H9 (cell line): ENCODE data around the gene ARID1A. TPM values are rescaled to one million over a fixed set of nuclear protein-coding genes. Genes with fewer than 3 reads are reported as not detected.

ENCODE experiments used
- DNase-seq: peaks from one replicate; pipeline ENCODE4 v3.0.0-alpha.2; 2017
- H2AFZ ChIP-seq: one replicate; pipeline ENCODE4 v1.6.1; 2013; ENCODE audit warnings: mild to moderate bottlenecking, low read length, control low read depth, moderate library complexity
- H2AK5ac ChIP-seq: 2 replicates; pipeline ENCODE4 v1.6.1; 2013; ENCODE audit warnings: low read length, control low read depth, mixed read lengths; ENCODE audit not compliant: insufficient read length
- H2BK120ac ChIP-seq: one replicate; pipeline ENCODE4 v1.6.1; 2013; ENCODE audit warnings: low read depth, mild to moderate bottlenecking, low read length, control low read depth, inconsistent platforms; ENCODE audit not compliant: poor library complexity, severe bottlenecking
- H2BK12ac ChIP-seq: 2 replicates; pipeline ENCODE4 v1.6.1; 2013; ENCODE audit warnings: low read length, control low read depth, mixed read lengths, low read depth; ENCODE audit not compliant: insufficient read length
- H2BK15ac ChIP-seq: 2 replicates; pipeline ENCODE4 v1.6.1; 2013; ENCODE audit warnings: low read depth, low read length, control low read depth
- H2BK20ac ChIP-seq: one replicate; pipeline ENCODE4 v1.6.1; 2013; ENCODE audit warnings: low read depth, mild to moderate bottlenecking, low read length, control low read depth, inconsistent platforms; ENCODE audit not compliant: poor library complexity, severe bottlenecking
- H2BK5ac ChIP-seq: 2 replicates; pipeline ENCODE4 v1.6.1; 2013; ENCODE audit warnings: low read length, control low read depth, mixed read lengths; ENCODE audit not compliant: insufficient read length
- H3K14ac ChIP-seq: 2 replicates; pipeline ENCODE4 v1.6.1; 2013; ENCODE audit warnings: low read length, control low read depth; ENCODE audit not compliant: insufficient read depth
- H3K18ac ChIP-seq: 2 replicates; pipeline ENCODE4 v1.6.1; 2013; ENCODE audit warnings: low read depth, mild to moderate bottlenecking, mixed read lengths, low read length, control low read depth; ENCODE audit not compliant: insufficient read length
- H3K23ac ChIP-seq: 2 replicates; pipeline ENCODE4 v1.6.1; 2013; ENCODE audit warnings: low read length, control low read depth, mixed read lengths, low read depth; ENCODE audit not compliant: insufficient read length
- H3K23me2 ChIP-seq: 2 replicates; pipeline ENCODE4 v1.6.1; 2013; ENCODE audit warnings: low read depth, mild to moderate bottlenecking, mixed read lengths, low read length, control low read depth; ENCODE audit not compliant: insufficient read length, poor library complexity, severe bottlenecking
- H3K27ac ChIP-seq: 2 replicates; pipeline ENCODE4 v1.5.1; 2013; ENCODE audit warnings: low read length, control low read depth, mixed read lengths, low read depth; ENCODE audit not compliant: insufficient read length
- H3K27me3 ChIP-seq: 2 replicates; pipeline ENCODE4 v1.6.1; 2013; ENCODE audit warnings: low read length, control low read depth, inconsistent platforms; ENCODE audit not compliant: insufficient read depth
- H3K4ac ChIP-seq: 2 replicates; pipeline ENCODE4 v1.6.1; 2013; ENCODE audit warnings: low read depth, mild to moderate bottlenecking, control low read depth, inconsistent platforms, low read length, moderate library complexity
- H3K4me1 ChIP-seq: 2 replicates; pipeline ENCODE4 v1.6.1; 2013; ENCODE audit warnings: low read length, control low read depth, inconsistent platforms; ENCODE audit not compliant: insufficient read depth
- H3K4me2 ChIP-seq: 2 replicates; pipeline ENCODE4 v1.6.1; 2013; ENCODE audit warnings: low read length, control low read depth, mixed read lengths; ENCODE audit not compliant: insufficient read length, insufficient read depth
- H3K56ac ChIP-seq: 2 replicates; pipeline ENCODE4 v1.6.1; 2013; ENCODE audit warnings: low read depth, mild to moderate bottlenecking, mixed read lengths, low read length, control low read depth; ENCODE audit not compliant: insufficient read length
- H3K79me1 ChIP-seq: 2 replicates; pipeline ENCODE4 v1.6.1; 2013; ENCODE audit warnings: low read depth, mild to moderate bottlenecking, moderate library complexity, low read length, control low read depth, inconsistent platforms; ENCODE audit not compliant: insufficient read depth, poor library complexity, severe bottlenecking
- H3K79me2 ChIP-seq: 2 replicates; pipeline ENCODE4 v1.6.1; 2013; ENCODE audit warnings: low read length, control low read depth, inconsistent platforms; ENCODE audit not compliant: insufficient read depth
- H3K9ac ChIP-seq: 2 replicates; pipeline ENCODE4 v1.6.1; 2013; ENCODE audit warnings: low read length, control low read depth, mixed read lengths; ENCODE audit not compliant: insufficient read length; ENCODE audit errors: extremely low read depth
- H3K9me3 ChIP-seq: one replicate; pipeline ENCODE4 v1.6.1; 2013; ENCODE audit warnings: low read depth, low read length, inconsistent platforms; ENCODE audit not compliant: control insufficient read depth
- H3T11ph ChIP-seq: one replicate; pipeline ENCODE4 v1.6.1; 2013; ENCODE audit warnings: mild to moderate bottlenecking, low read length, control low read depth, inconsistent platforms
- H4K20me1 ChIP-seq: one replicate; pipeline ENCODE4 v1.6.1; 2013; ENCODE audit not compliant: control insufficient read depth, insufficient read length, insufficient read depth
- H4K5ac ChIP-seq: 2 replicates; pipeline ENCODE4 v1.6.1; 2013; ENCODE audit warnings: low read depth, mild to moderate bottlenecking, mixed read lengths, low read length, control low read depth; ENCODE audit not compliant: insufficient read length
- H4K8ac ChIP-seq: replicated peaks from 2 replicates; pipeline ENCODE4 v1.6.1; 2013; ENCODE audit warnings: low read length, control low read depth, mixed read lengths, low read depth; ENCODE audit not compliant: insufficient read length
- H4K91ac ChIP-seq: 2 replicates; pipeline ENCODE4 v1.6.1; 2013; ENCODE audit warnings: low read depth, mild to moderate bottlenecking, moderate library complexity, mixed read lengths, low read length, control low read depth; ENCODE audit not compliant: insufficient read length
- H3K27ac Mint-ChIP-seq, 3 experiments: 2 replicates in 2 of 3; 3 replicates in 1 of 3; pipeline ENCODE4 v1.8.0; 2020 to 2021; ENCODE audit warnings: mixed read lengths in 3 of 3, mild to moderate bottlenecking in 1 of 3, moderate library complexity in 1 of 3
- H3K27me3 Mint-ChIP-seq: 2 replicates; pipeline ENCODE4 v1.8.0; 2021; ENCODE audit warnings: low read depth, mild to moderate bottlenecking, moderate library complexity, mixed read lengths
- H3K36me3 Mint-ChIP-seq, 3 experiments: 2 replicates in 2 of 3; 3 replicates in 1 of 3; pipeline ENCODE4 v1.8.0; 2020 to 2021; ENCODE audit warnings: low read depth in 3 of 3, mixed read lengths in 3 of 3; ENCODE audit not compliant: insufficient read depth in 1 of 3
- H3K4me1 Mint-ChIP-seq, 2 experiments: 2 replicates each; pipeline ENCODE4 v1.8.0; 2020; ENCODE audit warnings: mixed read lengths in 2 of 2
- H3K4me3 Mint-ChIP-seq, 2 experiments: 2 replicates in 1 of 2; 3 replicates in 1 of 2; pipeline ENCODE4 v1.8.0; 2020 to 2021; ENCODE audit warnings: mild to moderate bottlenecking in 2 of 2, mixed read lengths in 2 of 2, moderate library complexity in 1 of 2
- H3K9me3 Mint-ChIP-seq, 2 experiments: 2 replicates in 1 of 2; 3 replicates in 1 of 2; pipeline ENCODE4 v1.8.0; 2020; ENCODE audit warnings: mild to moderate bottlenecking in 2 of 2, mixed read lengths in 2 of 2, moderate library complexity in 1 of 2
- WGBS: extraction: QIAGEN DNeasy Blood & Tissue Kit; methylation state at CpG from one replicate; pipeline ENCODE4 v1.1.7; 2013; ENCODE audit warnings: missing lambda C conversion rate, low lambda C conversion rate, mixed read lengths; ENCODE audit not compliant: insufficient read length; ENCODE audit errors: extremely low coverage; 5-methylcytosine and 5-hydroxymethylcytosine counted together
- total RNA-seq: library from RNA; stranded (reverse); gene quantifications from 2 replicates; pipeline ENCODE4 v1.2.1, GENCODE V29; 2021
- TF ChIP-seq, protein P1 (sequence below): fragments of 200-600 bp; sonication (generic); conservative IDR thresholded peaks from 3 replicates; pipeline ENCODE4 v1.8.0; 2021; ENCODE audit warnings: antibody characterized with exemption, mild to moderate bottlenecking

Gene ARID1A
- total RNA-seq, 1 experiment from 2014 or later: 147 TPM

DNA sequence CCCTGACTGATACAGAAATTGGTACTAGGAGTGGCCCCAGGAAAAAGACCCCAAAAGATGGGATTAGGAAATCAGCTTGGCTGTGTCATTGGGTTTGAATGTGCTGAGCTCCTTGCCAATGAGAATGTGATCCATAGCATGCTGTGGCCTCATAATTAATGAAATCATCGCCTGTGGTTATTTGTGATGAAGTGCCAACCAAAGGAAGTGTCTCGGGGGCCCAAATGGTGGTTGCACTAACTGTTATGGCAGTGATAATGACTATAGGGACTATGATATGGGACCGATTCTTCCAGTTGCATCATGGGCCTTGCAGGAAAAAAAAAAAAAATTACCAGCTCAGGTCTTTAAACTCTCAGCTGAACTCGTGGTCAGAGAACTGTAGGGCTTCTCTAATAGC is 115.2 kb downstream of the ARID1A start:
- Histone ChIP-seq H3K56ac (no peak overlapping the region), H3K27me3 (no peaks in the 10 kb centered on the region), H3K18ac (no peak overlapping the region), H3K4me2 (no peak overlapping the region), H4K8ac (no peak overlapping the region), H3K23me2 (no peaks in the 10 kb centered on the region), H4K91ac (no peak overlapping the region), H3T11ph (no peak overlapping the region), H3K27ac (no peak overlapping the region), H3K9me3 (no peaks in the 10 kb centered on the region), H2AFZ (no peak overlapping the region), H2BK12ac (no peak overlapping the region), H2AK5ac (no peak overlapping the region), H3K79me1 (no peaks in the 10 kb centered on the region), H3K9ac (no peak overlapping the region), H2BK20ac (no peak overlapping the region), H2BK120ac (no peak overlapping the region), H4K5ac (no peak overlapping the region), H4K20me1 (no peaks in the 10 kb centered on the region), H3K23ac (no peak overlapping the region), H3K79me2 (no peaks in the 10 kb centered on the region), H2BK5ac (no peak overlapping the region), H3K4me1 (no peaks in the 10 kb centered on the region), H3K14ac (no peak overlapping the region), H2BK15ac (no peak overlapping the region), H3K4ac (no peak overlapping the region)
- H3K4me3 Mint-ChIP-seq: no peak overlapping the region
- TF ChIP-seq, protein P1, sequence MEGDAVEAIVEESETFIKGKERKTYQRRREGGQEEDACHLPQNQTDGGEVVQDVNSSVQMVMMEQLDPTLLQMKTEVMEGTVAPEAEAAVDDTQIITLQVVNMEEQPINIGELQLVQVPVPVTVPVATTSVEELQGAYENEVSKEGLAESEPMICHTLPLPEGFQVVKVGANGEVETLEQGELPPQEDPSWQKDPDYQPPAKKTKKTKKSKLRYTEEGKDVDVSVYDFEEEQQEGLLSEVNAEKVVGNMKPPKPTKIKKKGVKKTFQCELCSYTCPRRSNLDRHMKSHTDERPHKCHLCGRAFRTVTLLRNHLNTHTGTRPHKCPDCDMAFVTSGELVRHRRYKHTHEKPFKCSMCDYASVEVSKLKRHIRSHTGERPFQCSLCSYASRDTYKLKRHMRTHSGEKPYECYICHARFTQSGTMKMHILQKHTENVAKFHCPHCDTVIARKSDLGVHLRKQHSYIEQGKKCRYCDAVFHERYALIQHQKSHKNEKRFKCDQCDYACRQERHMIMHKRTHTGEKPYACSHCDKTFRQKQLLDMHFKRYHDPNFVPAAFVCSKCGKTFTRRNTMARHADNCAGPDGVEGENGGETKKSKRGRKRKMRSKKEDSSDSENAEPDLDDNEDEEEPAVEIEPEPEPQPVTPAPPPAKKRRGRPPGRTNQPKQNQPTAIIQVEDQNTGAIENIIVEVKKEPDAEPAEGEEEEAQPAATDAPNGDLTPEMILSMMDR: no peak
- DNase-seq: no peak
- no peaks in the 10 kb centered on the region for H3K4me1 Mint-ChIP-seq
- WGBS: no CpG with 5 or more reads among the region's 4 CpGs
- no peaks in the 10 kb centered on the region for H3K36me3 Mint-ChIP-seq
- no peak overlapping the region for H3K27ac Mint-ChIP-seq
- no peaks in the 10 kb centered on the region for H3K27me3 Mint-ChIP-seq
- H3K9me3 Mint-ChIP-seq: no peaks in the 10 kb centered on the region; a peak in 3 of 5 replicates
